Muscle layer of colon (tissue), 2 donors: Measurements from ENCODE around the gene BSCL2.
"Not testable (repeated sequence)": the region's sequence is repeated elsewhere in the genome, so short reads cannot be mapped to it uniquely, and the experiment has no call there.

Source experiments
- H3K27ac ChIP-seq: one replicate; pipeline ENCODE4 v1.7.0; 2013; ENCODE audit warnings: low read depth, mild to moderate bottlenecking, low read length, moderate library complexity
- H3K27me3 ChIP-seq, 2 donors: one replicate each; pipeline ENCODE4 v1.7.0; 2013; ENCODE audit warnings: low read length in 2 of 2, mild to moderate bottlenecking in 2 of 2; ENCODE audit not compliant: insufficient read depth in 2 of 2, control insufficient read depth in 1 of 2
- H3K36me3 ChIP-seq: one replicate; pipeline ENCODE4 v1.7.0; 2013; ENCODE audit warnings: mild to moderate bottlenecking, low read length; ENCODE audit not compliant: insufficient read depth
- H3K4me1 ChIP-seq: one replicate; pipeline ENCODE4 v1.7.0; 2013; ENCODE audit warnings: mild to moderate bottlenecking, low read length; ENCODE audit not compliant: insufficient read depth
- H3K4me3 ChIP-seq, 2 donors: one replicate each; pipeline ENCODE4 v1.7.0; 2013; ENCODE audit warnings: low read length in 2 of 2, low read depth in 1 of 2, mild to moderate bottlenecking in 1 of 2, moderate library complexity in 1 of 2
- H3K9ac ChIP-seq: one replicate; pipeline ENCODE4 v1.7.0; 2013; ENCODE audit warnings: low read length
- H3K9me3 ChIP-seq: one replicate; pipeline ENCODE4 v1.7.0; 2013; ENCODE audit warnings: mild to moderate bottlenecking, low read length
- donor health status: abdominal sarcoma.
- donor health status: Adenocarcinoma of cecum.

Gene BSCL2

DNA sequence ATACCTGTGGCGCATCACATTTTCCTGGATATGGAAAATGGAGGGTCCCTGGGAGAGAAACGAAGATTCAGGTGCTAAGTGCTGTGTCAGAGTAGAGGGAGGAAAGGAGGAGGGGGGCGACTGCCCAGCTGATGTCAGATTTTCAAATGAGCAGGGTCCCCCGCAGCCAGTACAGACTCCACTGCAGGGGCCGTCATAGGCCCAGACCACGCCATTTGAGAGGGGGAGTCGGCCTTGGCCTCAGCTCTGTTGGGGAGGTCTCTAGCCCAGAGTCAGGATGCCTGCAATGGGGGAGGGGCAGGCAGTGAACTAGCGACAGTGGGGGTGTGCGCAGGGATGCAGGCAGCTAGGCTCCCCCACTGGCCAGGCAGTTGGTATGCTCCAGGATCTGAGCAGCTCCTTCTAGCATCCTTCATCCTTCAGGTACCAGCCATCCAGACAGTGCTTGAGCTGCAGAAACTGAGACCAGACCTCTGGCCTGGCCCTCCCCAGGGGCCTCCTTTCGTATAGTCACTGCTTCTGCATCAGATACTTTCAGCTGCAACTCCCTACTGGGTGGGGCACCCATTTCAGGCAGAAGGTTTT lies at the start of gene BSCL2, which contains the start of gene GNG3:
BSCL2 (minus strand) TSS at position 148 of the 585 bp plus-strand sequence. CDS start 229 bp downstream, outside the sequence.
GNG3 (plus strand) TSS at position 400 of the 585 bp plus-strand sequence. CDS start 620 bp downstream, outside the sequence.
- Histone ChIP-seq H3K9me3 (no peaks in the 10 kb centered on the region), H3K4me1 (peaks cover 37% of the 10 kb centered on the region), H3K27me3 (no peaks in the 10 kb centered on the region), H3K36me3 (peaks cover 9% of the 10 kb centered on the region), H3K27ac (peak within 1 kb of the TSS; percentile 90), H3K4me3 (peak within 1 kb of the TSS; percentile 51 to 90), H3K9ac (peak within 1 kb of the TSS; percentile 14)

DNA sequence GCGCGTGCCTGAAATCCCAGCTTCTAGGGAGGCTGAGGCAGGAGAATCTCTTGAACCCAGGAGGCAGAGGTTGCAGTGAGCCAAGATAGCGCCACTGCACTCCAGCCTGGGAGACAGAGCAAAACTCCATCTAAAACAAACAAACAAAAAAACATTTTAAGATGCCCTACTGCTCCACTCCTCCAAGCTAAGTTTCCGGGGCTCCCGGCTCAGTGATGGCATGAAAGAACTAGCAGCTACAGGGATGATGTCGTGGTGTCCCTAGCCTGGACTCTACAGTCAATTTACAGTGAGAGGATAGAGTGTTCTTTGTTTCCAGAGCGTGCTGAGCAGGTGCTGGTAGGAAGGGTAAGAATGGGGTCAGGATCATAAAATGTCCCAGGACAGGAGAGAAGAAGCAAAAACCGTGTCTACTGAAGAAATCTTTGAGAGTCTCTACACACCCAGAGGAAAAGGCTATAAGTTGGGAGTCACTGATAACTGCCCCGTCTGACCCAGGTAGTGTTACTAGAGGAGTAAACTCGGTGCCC lies 47.9 kb upstream of the BSCL2 start:
- no peaks in the 10 kb centered on the region for H3K27me3 ChIP-seq
- H3K27ac ChIP-seq, result no peak overlapping the region
- no peak overlapping the region for H3K4me3 ChIP-seq
- H3K9me3 ChIP-seq, result no peaks in the 10 kb centered on the region
- H3K9ac ChIP-seq, result peak overlapping the region; percentile 68
- H3K36me3 ChIP-seq, result peaks cover 15% of the 10 kb centered on the region
- H3K4me1 ChIP-seq, result peaks cover 18% of the 10 kb centered on the region

DNA sequence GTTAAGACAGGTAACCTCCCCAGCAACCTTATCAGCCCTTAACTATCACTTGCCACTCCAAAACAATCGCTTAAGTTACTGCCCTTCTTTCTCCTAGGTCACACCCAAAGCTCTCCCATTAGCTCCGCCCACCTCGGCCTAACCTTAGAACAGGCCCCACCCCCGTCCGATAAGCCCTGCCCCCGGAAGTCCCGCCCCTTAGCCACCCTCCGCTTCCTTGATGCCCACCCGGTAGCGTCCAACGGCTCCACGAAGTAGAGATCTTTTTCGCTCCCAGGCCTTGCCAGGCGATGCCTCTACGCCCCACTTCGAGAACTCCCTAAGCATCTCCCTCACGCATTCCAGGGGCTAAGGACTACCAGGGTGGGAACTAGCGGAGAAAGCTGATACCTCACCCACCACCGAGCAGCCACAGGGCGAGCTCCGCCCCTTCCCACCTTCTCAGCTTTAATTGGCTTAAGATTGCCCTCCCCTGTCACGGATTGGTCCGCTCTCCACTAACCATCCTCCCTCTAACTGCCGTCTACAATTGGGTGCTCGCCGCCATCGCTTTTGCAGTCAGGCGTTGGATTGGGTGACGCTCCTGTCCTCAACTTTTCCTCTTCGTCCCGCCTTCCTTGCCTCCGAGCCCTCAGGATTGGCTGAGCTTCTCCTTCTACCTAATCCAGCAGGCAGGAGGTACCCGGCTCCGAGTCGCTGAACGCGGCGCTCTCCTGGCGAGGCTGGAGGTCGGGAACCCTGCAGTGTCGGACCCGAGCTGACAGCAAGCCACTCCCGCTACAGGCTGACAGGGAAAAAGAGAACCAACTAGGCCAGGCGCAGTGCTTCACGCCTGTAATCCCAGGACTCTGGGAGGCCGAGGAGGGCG lies 46.7 kb upstream of the BSCL2 start, which contains the start of gene ZBTB3:
ZBTB3 (minus strand) TSS at position 425 of the 868 bp plus-strand sequence. CDS start 496 bp downstream, outside the sequence.
- Histone ChIP-seq H3K9ac (peak within 1 kb of the TSS; percentile 68), H3K4me3 (peak within 1 kb of the TSS; percentile 78 to 92), H3K36me3 (peaks cover 20% of the 10 kb centered on the region), H3K27ac (peak within 1 kb of the TSS; percentile 94), H3K4me1 (peaks cover 18% of the 10 kb centered on the region), H3K27me3 (no peaks in the 10 kb centered on the region), H3K9me3 (no peaks in the 10 kb centered on the region)

DNA sequence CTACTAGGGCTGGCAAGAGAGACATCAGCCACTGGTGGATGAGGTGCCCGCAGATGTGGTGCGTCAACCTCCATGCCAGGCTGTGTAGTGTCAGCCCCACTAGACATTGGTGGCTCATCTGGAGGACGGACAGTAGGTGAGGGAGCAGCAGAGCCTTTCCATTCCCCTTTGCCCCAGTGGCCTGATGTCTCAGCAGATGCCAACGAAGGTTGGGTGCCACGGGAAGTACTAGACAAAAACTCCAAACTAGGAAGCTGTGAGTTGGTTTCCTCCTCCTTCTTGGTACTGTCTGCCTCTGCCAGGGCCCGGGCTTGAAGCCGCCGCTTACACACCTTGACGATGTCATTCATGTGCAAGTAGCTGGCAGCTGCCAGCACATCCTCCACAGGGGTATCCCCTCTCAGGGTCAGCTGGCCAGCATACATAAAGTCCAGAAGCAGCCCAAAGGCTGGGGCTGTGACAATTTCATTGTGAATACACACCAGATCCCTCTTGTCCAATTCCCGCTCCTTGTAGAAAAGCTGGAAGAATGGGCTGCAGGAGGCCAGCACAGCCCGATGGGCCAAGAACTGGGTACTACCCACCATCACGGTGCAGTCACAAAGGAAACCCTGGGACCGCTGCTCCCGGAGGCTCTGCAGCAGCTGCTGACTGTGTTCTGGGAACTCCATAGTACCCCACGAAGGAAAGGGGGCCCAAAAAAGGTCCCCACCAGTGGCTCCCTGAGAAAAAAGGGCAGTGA lies 45.9 kb upstream of the BSCL2 start:
- Histone ChIP-seq H3K27ac (peak overlapping the region; percentile 94), H3K9me3 (no peaks in the 10 kb centered on the region), H3K4me1 (peaks cover 18% of the 10 kb centered on the region), H3K9ac (no peak overlapping the region), H3K27me3 (no peaks in the 10 kb centered on the region), H3K36me3 (peaks cover 21% of the 10 kb centered on the region), H3K4me3 (peak overlapping the region; percentile 78 to 92)

DNA sequence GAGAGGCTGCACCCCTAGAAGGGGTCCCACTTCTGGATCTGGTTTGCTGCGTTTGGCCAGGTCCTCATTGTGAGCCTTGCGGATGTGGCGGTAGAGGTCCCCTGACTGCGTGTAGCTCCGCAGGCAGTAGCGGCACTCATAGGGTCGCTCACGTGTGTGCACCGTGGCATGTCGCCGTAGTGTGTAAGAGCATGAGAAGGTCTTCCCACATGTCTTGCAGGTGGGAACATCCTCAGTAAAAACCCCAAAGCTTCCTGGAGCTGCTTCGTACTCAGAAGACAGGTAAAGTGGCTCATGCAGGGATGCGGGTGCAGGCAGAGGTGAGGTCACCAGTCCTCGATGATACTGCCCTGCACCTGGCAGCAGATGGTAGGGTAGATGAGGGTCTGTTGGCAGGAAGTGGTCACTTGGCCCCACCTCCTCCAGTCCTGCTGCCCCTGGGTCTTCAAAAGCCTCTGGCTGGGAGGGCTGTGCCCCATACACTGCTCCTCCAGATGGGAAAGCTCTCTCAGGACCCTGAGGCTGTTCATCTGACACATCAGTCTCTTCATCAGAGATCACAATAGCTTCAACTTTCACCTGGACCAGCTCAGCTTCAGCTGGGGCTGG lies 45.1 kb upstream of the BSCL2 start:
- Histone ChIP-seq H3K27me3 (no peaks in the 10 kb centered on the region), H3K4me3 (no peak overlapping the region), H3K9ac (no peak overlapping the region), H3K4me1 (peaks cover 18% of the 10 kb centered on the region), H3K9me3 (no peaks in the 10 kb centered on the region), H3K36me3 (peaks cover 21% of the 10 kb centered on the region), H3K27ac (no peak overlapping the region)

DNA sequence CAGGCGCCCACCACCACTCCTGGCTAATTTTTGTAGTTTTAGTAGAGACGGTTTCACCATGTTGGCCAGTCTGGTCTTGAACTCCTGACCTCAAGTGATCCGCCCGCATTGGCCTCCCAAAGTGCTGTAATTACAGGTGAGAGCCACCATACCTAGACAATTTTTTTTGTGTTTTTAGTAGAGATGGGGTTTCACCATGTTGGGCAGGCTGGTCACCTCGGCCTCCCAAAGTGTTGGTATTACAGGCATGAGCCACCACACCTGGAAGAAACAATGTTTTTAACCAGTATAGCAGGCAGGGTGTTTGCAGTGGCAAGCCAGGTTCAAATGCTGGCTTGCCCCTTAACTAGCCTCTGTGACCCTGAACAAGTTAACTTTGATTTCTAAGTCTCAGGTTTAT lies 42.7 kb upstream of the BSCL2 start:
- not testable (repeated sequence) for H3K9ac ChIP-seq, H3K27me3 ChIP-seq, H3K4me3 ChIP-seq, H3K9me3 ChIP-seq, H3K27ac ChIP-seq
- peaks cover 21% of the 10 kb centered on the region for H3K36me3 ChIP-seq
- peaks cover 18% of the 10 kb centered on the region for H3K4me1 ChIP-seq

DNA sequence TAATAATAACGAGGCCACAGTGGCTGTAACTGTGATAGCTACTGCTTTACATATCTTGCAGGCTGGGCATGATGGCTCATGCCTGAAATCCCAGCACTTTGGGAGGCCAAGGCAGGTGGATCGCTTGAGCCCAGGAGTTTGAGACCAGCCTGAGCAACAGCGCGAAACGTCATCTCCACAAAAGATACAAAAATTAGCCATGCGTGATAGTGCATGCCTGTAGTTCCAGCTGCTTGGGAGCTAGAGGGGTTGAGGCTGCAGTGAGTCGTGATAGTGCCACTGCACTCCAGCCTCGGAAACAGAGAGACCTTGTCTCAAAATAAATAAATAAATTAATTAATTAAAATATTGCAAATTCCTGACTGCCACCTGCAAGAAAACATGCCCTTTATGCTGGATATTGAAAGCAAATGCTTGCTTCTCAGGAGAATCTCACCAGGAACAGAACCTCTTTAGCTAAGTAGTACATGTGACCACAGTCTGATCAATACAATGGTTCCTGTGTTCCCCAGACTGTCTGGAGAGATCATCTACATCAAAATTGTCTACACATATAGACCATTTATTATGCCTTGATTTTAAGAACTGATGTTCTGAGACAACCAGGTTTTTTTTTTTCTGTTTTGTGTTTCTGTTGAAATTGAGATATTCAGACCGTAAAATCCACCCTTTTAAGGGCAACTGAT lies 40.4 kb upstream of the BSCL2 start:
- no peak overlapping the region for H3K9ac ChIP-seq
- no peaks in the 10 kb centered on the region for H3K9me3 ChIP-seq
- H3K4me3 ChIP-seq, result no peak overlapping the region
- H3K27ac ChIP-seq, result no peak overlapping the region
- peaks cover 14% of the 10 kb centered on the region for H3K36me3 ChIP-seq
- H3K4me1 ChIP-seq, result peaks cover 8% of the 10 kb centered on the region
- H3K27me3 ChIP-seq, result no peaks in the 10 kb centered on the region

DNA sequence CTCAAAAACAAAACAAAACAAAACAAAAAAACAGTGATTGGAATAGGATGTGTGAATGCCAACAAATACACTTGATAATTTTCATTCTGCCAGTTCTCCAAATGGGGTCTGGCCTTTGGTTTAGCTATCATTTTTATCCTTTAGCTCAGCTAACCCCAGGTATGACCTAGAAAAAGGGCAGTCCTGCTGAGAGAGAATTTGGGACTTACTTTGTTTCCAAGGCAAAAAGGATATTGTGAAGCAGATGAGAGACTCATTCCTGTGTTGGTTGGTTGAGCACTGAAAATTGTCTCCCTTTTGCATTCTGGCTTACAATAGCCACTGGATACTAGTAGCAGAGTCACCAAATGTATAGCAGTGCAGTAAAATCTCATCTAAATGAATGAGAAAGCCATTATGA lies 30.0 kb upstream of the BSCL2 start:
- peaks cover 35% of the 10 kb centered on the region for H3K36me3 ChIP-seq
- H3K27me3 ChIP-seq, result no peaks in the 10 kb centered on the region
- H3K9me3 ChIP-seq, result no peaks in the 10 kb centered on the region
- no peak overlapping the region for H3K4me3 ChIP-seq
- H3K27ac ChIP-seq, result no peak overlapping the region
- H3K9ac ChIP-seq, result no peak overlapping the region
- H3K4me1 ChIP-seq, result no peaks in the 10 kb centered on the region

DNA sequence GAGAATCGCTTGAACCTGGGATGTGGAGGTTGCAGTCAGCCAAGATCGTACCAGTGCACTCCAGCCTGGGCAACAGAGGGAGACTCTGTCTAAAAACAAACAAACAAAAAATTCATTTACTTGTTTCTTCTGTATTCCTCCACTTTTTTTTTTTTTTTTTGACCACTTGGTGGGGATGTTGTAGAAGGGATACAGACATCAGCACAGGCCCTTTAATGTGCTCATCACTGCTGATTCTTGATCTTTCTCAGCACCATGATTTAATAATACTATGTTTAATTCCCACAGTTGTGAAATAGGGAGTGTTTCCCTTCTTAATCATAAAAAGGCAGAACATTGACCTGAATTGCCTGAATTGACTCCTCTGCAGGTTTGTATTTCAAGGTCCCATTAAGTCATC lies 25.6 kb upstream of the BSCL2 start:
- H3K27me3 ChIP-seq, result no peaks in the 10 kb centered on the region
- H3K36me3 ChIP-seq, result peaks cover 20% of the 10 kb centered on the region
- H3K4me3 ChIP-seq, result no peak overlapping the region
- peaks cover 11% of the 10 kb centered on the region for H3K4me1 ChIP-seq
- no peaks in the 10 kb centered on the region for H3K9me3 ChIP-seq
- no peak overlapping the region for H3K9ac ChIP-seq
- H3K27ac ChIP-seq, result no peak overlapping the region

DNA sequence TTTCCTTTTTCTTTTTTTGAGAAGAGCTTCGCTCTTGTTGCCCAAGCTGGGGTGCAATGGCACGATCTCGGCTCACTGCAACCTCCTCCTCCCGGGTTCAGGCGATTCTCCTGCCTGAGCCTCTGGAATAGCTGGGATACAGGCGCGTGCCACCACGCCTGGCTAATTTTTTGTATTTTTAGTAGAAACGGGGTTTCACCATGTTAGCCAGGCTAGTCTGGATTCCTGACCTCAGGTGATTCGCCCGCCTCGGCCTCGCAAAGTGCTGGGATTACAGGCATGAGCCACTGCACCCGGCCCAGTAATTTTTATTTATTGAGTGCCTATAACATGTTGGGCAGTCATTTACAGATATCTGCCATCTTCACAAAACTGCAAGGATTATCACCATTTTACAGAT lies 22.9 kb upstream of the BSCL2 start:
- peaks cover 14% of the 10 kb centered on the region for H3K36me3 ChIP-seq
- H3K27ac ChIP-seq, H3K27me3 ChIP-seq, H3K9me3 ChIP-seq, H3K9ac ChIP-seq: not testable (repeated sequence)
- peak overlapping the region in 1 of 2 donors; percentile 24 for H3K4me3 ChIP-seq
- H3K4me1 ChIP-seq, result peaks cover 22% of the 10 kb centered on the region
